Mesothelial cell of epicardium (in vitro differentiated cells): Measurements from ENCODE around the gene TRRAP. TPM values are rescaled to one million over a fixed set of nuclear protein-coding genes. Genes with fewer than 3 reads are reported as not detected.

Experiments
- DNase-seq, 2 experiments: peaks; one replicate each; pipeline ENCODE4 v3.0.0; 2021; ENCODE audit warnings: low spot score in 2 of 2; ENCODE audit not compliant: unreplicated experiment in 2 of 2
- H3K27ac Mint-ChIP-seq: 2 replicates; pipeline ENCODE4 v1.8.0; 2021; ENCODE audit warnings: mixed read lengths
- H3K27me3 Mint-ChIP-seq: 2 replicates; pipeline ENCODE4 v1.8.0; 2021; ENCODE audit warnings: low read depth, mixed read lengths
- H3K36me3 Mint-ChIP-seq: 2 replicates; pipeline ENCODE4 v1.8.0; 2021; ENCODE audit warnings: mixed read lengths
- H3K4me1 Mint-ChIP-seq: 2 replicates; pipeline ENCODE4 v1.8.0; 2021; ENCODE audit warnings: mixed read lengths
- H3K4me3 Mint-ChIP-seq: 2 replicates; pipeline ENCODE4 v1.8.0; 2021; ENCODE audit warnings: mild to moderate bottlenecking, moderate library complexity, mixed read lengths
- H3K9me3 Mint-ChIP-seq: 2 replicates; pipeline ENCODE4 v1.8.0; 2021; ENCODE audit warnings: mixed read lengths
- total RNA-seq: library from RNA; stranded (reverse); gene quantifications from 3 replicates; pipeline ENCODE4 v1.2.1, GENCODE V29; 2021
- TF ChIP-seq, protein P1 (sequence below): fragments of 200-600 bp; sonication (generic); IDR thresholded peaks from one replicate; pipeline ENCODE4 v1.5.0; 2021; ENCODE audit warnings: antibody characterized with exemption; ENCODE audit not compliant: unreplicated experiment

TRRAP gene
- total RNA-seq, 1 donor from 2014 or later: 82.9 TPM

DNA sequence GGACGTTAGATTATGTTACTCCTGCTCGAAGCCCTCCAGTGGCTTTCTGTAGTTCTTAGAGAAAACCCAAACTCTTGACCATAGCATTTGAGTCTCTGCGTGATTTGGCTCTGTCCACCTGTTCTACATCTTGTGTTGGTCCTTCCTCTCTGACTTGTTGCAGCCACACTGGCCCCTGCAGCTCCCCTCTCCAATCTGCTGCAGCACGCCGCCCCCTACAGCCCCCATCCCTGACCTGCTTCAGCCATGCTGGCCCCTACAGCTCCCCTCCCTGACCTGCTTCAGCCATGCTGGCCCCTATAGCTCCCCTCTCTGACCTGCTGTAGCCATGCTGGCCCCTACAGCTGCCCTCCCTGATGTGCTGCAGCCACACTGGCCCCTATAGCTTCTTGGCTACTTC is 29.2 kb downstream of the TRRAP start:
- H3K36me3 Mint-ChIP-seq: peaks cover 59% of the 10 kb centered on the region
- TF ChIP-seq, protein P1, sequence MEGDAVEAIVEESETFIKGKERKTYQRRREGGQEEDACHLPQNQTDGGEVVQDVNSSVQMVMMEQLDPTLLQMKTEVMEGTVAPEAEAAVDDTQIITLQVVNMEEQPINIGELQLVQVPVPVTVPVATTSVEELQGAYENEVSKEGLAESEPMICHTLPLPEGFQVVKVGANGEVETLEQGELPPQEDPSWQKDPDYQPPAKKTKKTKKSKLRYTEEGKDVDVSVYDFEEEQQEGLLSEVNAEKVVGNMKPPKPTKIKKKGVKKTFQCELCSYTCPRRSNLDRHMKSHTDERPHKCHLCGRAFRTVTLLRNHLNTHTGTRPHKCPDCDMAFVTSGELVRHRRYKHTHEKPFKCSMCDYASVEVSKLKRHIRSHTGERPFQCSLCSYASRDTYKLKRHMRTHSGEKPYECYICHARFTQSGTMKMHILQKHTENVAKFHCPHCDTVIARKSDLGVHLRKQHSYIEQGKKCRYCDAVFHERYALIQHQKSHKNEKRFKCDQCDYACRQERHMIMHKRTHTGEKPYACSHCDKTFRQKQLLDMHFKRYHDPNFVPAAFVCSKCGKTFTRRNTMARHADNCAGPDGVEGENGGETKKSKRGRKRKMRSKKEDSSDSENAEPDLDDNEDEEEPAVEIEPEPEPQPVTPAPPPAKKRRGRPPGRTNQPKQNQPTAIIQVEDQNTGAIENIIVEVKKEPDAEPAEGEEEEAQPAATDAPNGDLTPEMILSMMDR: no peak
- H3K4me3 Mint-ChIP-seq: no peak overlapping the region
- H3K9me3 Mint-ChIP-seq: no peaks in the 10 kb centered on the region
- H3K27me3 Mint-ChIP-seq: no peaks in the 10 kb centered on the region
- H3K4me1 Mint-ChIP-seq: no peaks in the 10 kb centered on the region
- DNase-seq: no peak
- H3K27ac Mint-ChIP-seq: no peak overlapping the region

DNA sequence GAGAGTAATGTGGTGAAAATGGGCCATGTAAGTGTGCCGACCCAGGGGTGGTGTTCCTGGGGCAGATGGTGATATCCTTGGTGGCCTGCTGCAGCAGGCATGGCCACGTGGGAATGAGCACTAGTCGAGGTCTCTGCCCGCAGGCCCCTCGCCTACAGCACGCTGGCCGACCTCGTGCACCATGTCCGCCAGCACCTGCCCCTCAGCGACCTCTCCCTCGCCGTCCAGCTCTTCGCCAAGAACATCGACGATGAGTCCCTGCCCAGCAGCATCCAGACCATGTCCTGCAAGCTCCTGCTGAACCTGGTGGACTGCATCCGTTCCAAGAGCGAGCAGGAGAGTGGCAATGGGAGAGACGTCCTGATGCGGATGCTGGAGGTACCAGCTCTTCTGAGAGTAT is 30.3 kb downstream of the TRRAP start:
- Mint-ChIP-seq H3K27ac (no peak overlapping the region), H3K4me3 (no peak overlapping the region), H3K27me3 (no peaks in the 10 kb centered on the region), H3K9me3 (no peaks in the 10 kb centered on the region), H3K36me3 (peaks cover 57% of the 10 kb centered on the region), H3K4me1 (no peaks in the 10 kb centered on the region)
- no peak for DNase-seq
- TF ChIP-seq, protein P1: no peak

DNA sequence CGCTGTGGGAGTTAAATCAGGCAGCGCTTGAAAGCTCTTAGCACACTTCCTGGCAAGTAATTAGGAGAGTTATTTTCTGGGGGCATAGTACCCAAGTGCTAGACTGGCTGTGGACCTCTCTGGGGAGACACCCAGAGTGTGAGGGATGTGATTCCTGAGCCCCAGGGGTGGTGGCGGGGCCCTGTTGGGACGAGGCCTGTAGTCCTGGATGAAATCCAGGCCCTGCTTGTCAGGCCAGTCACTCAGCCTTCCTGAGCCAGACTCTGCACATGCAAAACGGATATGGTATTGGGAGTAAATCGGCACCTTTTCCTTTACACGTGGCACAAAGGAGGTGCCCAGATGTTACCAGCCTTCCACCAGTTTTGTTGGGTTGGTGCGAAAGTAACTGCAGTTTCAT is 31.2 kb downstream of the TRRAP start:
- TF ChIP-seq, protein P1: no peak
- Mint-ChIP-seq H3K4me3 (no peak overlapping the region), H3K27me3 (no peaks in the 10 kb centered on the region), H3K36me3 (peaks cover 54% of the 10 kb centered on the region), H3K4me1 (no peaks in the 10 kb centered on the region), H3K27ac (no peak overlapping the region), H3K9me3 (no peaks in the 10 kb centered on the region)
- no peak for DNase-seq

DNA sequence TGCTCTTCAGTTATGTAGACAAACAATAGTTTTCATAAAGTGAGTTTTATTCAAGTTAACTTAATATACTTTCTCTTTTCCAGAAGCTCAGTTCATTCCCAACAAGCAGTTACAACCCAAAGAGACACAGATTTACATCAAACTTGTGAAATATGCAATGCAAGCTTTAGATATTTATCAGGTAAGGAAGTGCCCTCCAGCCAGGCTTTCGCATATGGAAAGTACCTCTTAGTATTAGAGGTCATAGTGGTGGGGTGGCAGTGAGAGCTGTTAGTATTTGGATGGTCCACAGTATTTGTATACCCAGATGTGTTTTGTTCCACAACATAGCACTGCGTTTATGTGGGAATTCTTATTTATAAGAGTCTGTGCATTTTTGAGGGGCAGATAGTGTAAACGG is 32.1 kb downstream of the TRRAP start:
- no peaks in the 10 kb centered on the region for H3K27me3 Mint-ChIP-seq
- TF ChIP-seq, protein P1: no peak
- no peak overlapping the region for H3K4me3 Mint-ChIP-seq
- no peaks in the 10 kb centered on the region for H3K9me3 Mint-ChIP-seq
- peaks cover 47% of the 10 kb centered on the region for H3K36me3 Mint-ChIP-seq
- DNase-seq: no peak
- no peak overlapping the region for H3K27ac Mint-ChIP-seq
- no peaks in the 10 kb centered on the region for H3K4me1 Mint-ChIP-seq

GRCh38 chr7:98911916-98912315 is 33.6 kb downstream of the TRRAP start:
- no peaks in the 10 kb centered on the region for H3K4me1 Mint-ChIP-seq
- no peak for DNase-seq
- no peak overlapping the region for H3K27ac Mint-ChIP-seq
- peaks cover 46% of the 10 kb centered on the region for H3K36me3 Mint-ChIP-seq
- H3K4me3 Mint-ChIP-seq: no peak overlapping the region
- H3K27me3 Mint-ChIP-seq: no peaks in the 10 kb centered on the region
- no peaks in the 10 kb centered on the region for H3K9me3 Mint-ChIP-seq
- TF ChIP-seq, protein P1: no peak

GRCh38 chr7:98913026-98913425 is 34.7 kb downstream of the TRRAP start:
- no peaks in the 10 kb centered on the region for H3K4me1 Mint-ChIP-seq
- H3K4me3 Mint-ChIP-seq: no peak overlapping the region
- no peak overlapping the region for H3K27ac Mint-ChIP-seq
- no peak for DNase-seq
- TF ChIP-seq, protein P1: no peak
- H3K9me3 Mint-ChIP-seq: no peaks in the 10 kb centered on the region
- H3K36me3 Mint-ChIP-seq: peaks cover 50% of the 10 kb centered on the region
- no peaks in the 10 kb centered on the region for H3K27me3 Mint-ChIP-seq
